Panc1 (cell line): ENCODE results near the gene SLC25A22.

ENCODE experiments used
- CTCF ChIP-seq: fragments of 450-650 bp; IDR thresholded peaks from 2 replicates; pipeline ENCODE4 v1.5.1; 2017; ENCODE audit warnings: mild to moderate bottlenecking
- POLR2AphosphoS5 ChIP-seq: IDR thresholded peaks from 2 replicates; pipeline ENCODE4 v1.6.1; 2012; ENCODE audit warnings: mild to moderate bottlenecking, low read depth, low read length, moderate library complexity
- REST ChIP-seq, 2 experiments: IDR thresholded peaks; 2 replicates each; pipeline ENCODE4 v1.6.1; 2011 to 2012; ENCODE audit warnings: low read depth in 2 of 2, control low read depth in 1 of 2, low read length in 1 of 2, mild to moderate bottlenecking in 1 of 2, moderate library complexity in 1 of 2; ENCODE audit not compliant: insufficient read depth in 1 of 2
- SIN3A ChIP-seq: IDR thresholded peaks from 2 replicates; pipeline ENCODE4 v1.6.1; 2012; ENCODE audit warnings: low read depth, mild to moderate bottlenecking, low read length, moderate library complexity, borderline replicate concordance; ENCODE audit not compliant: insufficient read depth

- TF ChIP-seq CTCF (no peak), REST (IDR thresholded peaks at IDR 0.05; ENCODE audit: insufficient read depth in 1 of 2, low read depth in 2 of 2, low read length in 1 of 2) (no peak), SIN3A (no peak), POLR2AphosphoS5 (no peak)
Observed at GRCh38 chr11:746289-747157, 51.6 kb downstream of the SLC25A22 start.
